Measurements from ENCODE around the gene PARP1.
"Not testable (repeated sequence)": the region's sequence is repeated elsewhere in the genome, so short reads cannot be mapped to it uniquely, and the experiment has no call there.

- not testable (repeated sequence) for TF ChIP-seq CTCF, POLR2AphosphoS5, EP300, POLR2A (IDR thresholded peaks at IDR 0.05)
Observed at GRCh38 chr1:226431898-226432297, 24.0 kb upstream of the PARP1 start.
